ENCODE data around the gene PPM1L.

PPM1L gene

DNA sequence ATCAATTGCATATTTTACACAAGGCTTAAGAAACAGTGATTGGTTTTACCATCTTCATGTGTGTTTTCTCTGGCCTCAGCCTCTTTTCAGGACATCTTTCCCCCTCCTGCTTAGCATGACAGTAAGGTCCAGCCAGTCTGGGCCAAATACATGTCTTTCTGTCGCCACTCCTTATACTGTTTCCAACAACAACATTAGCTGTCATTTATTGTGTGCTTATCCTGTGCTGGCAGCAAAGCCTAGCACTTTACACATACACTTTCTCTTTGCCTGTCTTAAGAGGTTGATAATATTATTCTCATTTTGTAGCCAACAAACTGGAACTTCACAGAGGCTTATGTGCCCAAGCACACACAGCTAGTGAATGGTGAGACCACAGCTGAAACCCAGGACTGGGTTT, 311.3 kb downstream of the PPM1L start:
- ATAC-seq (no peak), DNase-seq (no peak)
- H3K4me1 Mint-ChIP-seq, result peaks cover 63% of the 10 kb centered on the region
- H3K4me3 Mint-ChIP-seq, result no peak overlapping the region
- no peaks in the 10 kb centered on the region for H3K9me3 Mint-ChIP-seq
- no peaks in the 10 kb centered on the region for H3K27me3 Mint-ChIP-seq
- peak overlapping the region; percentile 74 to 94 for H3K27ac Mint-ChIP-seq

DNA sequence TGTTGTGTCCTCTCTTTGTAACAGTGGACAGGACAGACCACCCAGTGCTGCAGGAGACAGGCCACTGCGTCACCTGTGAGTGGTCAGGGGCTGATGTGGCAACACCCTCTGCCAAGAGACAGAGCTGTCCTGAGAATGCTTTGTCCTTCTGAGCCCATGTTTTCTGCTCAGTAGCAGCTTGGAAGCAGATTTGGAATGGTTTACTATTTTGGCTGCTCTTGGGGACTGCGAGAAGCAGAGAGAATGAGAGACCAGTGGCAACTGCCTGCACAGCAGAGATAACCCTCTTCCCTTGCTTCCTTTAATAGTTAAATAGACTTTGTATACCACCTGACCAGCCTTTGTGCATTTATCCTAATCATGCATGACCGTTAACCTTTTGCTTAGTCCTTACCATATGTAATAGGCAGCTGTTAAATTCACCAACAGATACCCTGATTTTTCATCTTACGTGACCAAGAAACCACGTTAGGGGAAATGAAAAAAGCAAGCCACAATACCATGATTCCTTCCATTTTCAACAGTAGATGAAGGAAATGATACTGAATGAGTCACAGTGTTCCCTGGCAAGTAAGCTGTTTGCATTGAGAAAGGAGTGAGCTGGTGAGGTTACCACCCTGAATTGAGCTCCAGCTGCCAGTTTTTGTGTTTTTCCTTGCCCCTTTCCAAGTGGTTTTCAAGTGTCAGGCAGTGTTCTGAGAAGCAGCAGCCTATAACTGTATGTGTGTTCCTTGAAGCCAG, 313.6 kb downstream of the PPM1L start:
- peak in 1 of 2 donors; percentile 27 for DNase-seq
- peaks cover 77% of the 10 kb centered on the region for H3K4me1 Mint-ChIP-seq
- peak; percentile 82 for ATAC-seq

DNA sequence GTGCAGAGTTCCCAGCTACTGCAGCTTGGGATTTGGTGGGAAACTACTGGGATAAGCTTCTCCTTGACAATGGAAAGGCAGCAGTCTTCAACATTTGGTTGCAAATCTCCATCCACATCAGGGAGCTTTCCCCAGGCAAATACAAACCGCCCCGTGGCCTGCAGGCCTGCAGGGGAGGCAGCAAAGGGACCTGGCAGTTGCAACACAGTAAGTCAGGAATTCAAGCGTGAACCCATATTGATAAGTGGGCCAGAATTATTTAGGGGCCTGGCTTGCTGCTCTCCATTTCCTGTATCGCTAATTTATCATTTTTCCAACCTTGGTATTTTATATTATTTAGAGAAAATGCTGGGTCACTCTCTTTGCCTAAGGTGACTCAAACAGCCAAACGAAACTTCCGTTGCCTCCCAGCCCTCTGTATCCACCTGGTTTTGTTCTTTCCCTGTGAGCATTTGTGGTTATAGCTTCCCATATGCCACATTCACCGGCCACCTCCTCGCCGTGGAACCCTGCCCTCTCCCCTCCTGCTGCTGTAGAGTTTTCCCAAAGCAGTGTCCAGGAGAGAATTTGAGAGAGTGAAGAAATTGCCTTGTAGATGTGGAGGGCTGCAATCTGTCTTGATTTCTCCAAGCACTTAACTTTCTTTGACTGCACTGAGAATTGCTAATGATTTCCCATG, 314.4 kb downstream of the PPM1L start:
- peak overlapping the region; percentile 70 to 90 for H3K27ac Mint-ChIP-seq
- H3K9me3 Mint-ChIP-seq, result no peaks in the 10 kb centered on the region
- ATAC-seq (no peak), DNase-seq (no peak)
- peak overlapping the region; percentile 7 to 55 for H3K4me3 Mint-ChIP-seq
- H3K4me1 Mint-ChIP-seq, result peaks cover 77% of the 10 kb centered on the region
- H3K27me3 Mint-ChIP-seq, result no peaks in the 10 kb centered on the region

More for the DNA sequence above, 313.6 kb downstream of the PPM1L start:
- no peaks in the 10 kb centered on the region for H3K9me3 Mint-ChIP-seq
- H3K27me3 Mint-ChIP-seq, result no peaks in the 10 kb centered on the region
- peak overlapping the region in 1 of 2 donors; percentile 80 for H3K27ac Mint-ChIP-seq
- H3K4me3 Mint-ChIP-seq, result peak overlapping the region; percentile 5 to 27

DNA sequence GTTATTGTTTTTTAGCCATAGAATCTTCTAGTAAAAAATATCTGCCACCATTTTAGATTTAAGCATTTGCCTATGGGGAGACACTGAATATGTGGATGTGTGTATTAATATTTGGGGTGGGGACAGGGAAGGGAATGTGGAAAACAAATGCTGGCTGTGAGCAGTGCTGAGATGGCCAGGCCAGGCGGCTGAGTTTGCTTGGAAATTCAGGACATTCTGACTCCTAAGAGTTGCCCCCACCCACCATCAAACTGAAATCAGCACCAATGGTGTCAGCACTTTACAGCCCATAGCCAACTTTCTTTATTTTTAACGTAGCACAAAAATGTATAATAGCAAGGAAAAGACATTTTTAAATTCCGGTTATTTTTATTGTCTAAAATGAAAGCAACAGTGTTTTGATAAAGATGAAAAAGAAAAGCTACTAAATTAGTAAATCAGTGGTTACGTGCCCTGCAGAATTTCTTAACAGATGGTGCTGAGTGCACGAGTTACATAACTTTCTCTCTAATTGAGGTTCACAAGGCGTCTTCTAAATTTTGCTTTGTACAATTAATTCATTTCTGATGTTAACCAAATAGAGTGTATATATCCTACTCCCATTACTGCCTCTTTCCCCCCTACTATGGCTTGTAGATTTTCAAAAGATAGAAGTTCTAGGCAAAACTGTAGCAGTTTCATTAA, 315.1 kb downstream of the PPM1L start:
- H3K9me3 Mint-ChIP-seq, result no peaks in the 10 kb centered on the region
- DNase-seq, result no peak
- H3K4me1 Mint-ChIP-seq, result peaks cover 76% of the 10 kb centered on the region
- H3K4me3 Mint-ChIP-seq, result peak overlapping the region in 1 of 2 donors; percentile 55
- H3K27me3 Mint-ChIP-seq, result no peaks in the 10 kb centered on the region
- H3K27ac Mint-ChIP-seq, result peak overlapping the region; percentile 95 to 96
- no peak for ATAC-seq

DNA sequence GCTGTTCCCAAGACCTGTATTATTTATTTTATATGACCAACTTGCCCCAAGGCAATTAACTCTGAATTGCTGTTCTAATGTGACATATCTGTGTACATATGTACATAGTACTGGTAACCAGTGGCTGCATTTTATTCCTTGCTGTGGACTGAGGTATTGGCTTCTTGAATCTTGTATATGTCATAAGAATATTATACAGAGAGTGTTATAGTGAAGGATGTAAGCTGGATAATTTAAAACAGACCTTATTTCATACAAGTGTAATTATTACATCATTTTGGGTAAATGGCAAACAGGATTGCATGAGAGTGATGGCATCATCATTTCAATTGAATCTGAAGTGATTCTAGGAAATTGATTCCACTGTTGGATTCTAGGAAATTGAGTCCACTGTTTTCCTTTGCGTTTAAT, 316.2 kb downstream of the PPM1L start:
- ATAC-seq, result peak; percentile 59

DNA sequence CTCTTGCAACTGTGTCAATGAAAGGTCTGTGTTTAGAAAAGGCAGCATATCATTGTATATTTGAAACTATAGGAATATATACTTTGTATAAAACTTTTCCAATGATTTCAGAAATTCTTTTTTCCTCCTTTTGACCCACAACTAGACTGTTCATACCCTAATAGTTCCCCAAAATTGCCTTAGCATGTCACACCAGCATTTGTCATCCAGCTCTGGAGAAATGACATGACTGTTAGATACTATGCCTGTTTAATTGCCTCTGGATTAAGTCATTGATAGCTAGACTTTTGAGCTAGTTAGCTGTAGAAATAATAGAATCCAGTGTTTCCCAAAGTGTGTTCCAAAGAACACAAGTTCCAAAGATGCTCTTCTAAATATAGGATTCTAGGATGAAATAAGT, 316.7 kb downstream of the PPM1L start:
- DNase-seq (no peak), ATAC-seq (no peak)
- peak overlapping the region; percentile 95 to 96 for H3K27ac Mint-ChIP-seq
- no peaks in the 10 kb centered on the region for H3K9me3 Mint-ChIP-seq
- no peaks in the 10 kb centered on the region for H3K27me3 Mint-ChIP-seq
- peaks cover 70% of the 10 kb centered on the region for H3K4me1 Mint-ChIP-seq
- H3K4me3 Mint-ChIP-seq, result peak overlapping the region in 1 of 2 donors; percentile 41

More for the DNA sequence above, 316.2 kb downstream of the PPM1L start:
- Mint-ChIP-seq H3K9me3 (no peaks in the 10 kb centered on the region), H3K4me1 (peaks cover 71% of the 10 kb centered on the region), H3K27me3 (no peaks in the 10 kb centered on the region), H3K4me3 (peak overlapping the region in 1 of 2 donors; percentile 15), H3K27ac (peak overlapping the region; percentile 95 to 96)
- DNase-seq, result no peak

DNA sequence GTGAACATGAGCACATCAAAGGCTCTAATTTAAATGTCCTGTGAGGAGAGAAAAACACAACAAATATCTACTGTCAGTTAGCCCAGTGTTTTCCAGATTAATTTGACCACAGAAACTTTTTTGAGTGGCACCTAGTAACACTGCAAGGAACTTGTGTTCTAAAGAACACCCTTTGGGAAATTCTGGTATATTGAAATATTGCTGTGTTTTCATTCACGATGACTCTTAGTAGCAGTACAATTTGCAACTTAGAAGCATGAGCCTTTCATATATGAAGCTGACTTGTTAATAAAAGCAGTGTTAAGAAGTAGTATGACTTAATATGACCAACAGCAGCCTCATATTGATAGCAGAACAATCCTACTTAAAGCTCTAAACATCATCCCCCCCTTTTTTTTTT, 317.1 kb downstream of the PPM1L start:
- Mint-ChIP-seq H3K9me3 (no peaks in the 10 kb centered on the region), H3K27me3 (no peaks in the 10 kb centered on the region), H3K4me3 (peak overlapping the region in 1 of 2 donors; percentile 41), H3K4me1 (peaks cover 70% of the 10 kb centered on the region), H3K27ac (peak overlapping the region; percentile 95 to 96)
- DNase-seq (no peak), ATAC-seq (no peak)

DNA sequence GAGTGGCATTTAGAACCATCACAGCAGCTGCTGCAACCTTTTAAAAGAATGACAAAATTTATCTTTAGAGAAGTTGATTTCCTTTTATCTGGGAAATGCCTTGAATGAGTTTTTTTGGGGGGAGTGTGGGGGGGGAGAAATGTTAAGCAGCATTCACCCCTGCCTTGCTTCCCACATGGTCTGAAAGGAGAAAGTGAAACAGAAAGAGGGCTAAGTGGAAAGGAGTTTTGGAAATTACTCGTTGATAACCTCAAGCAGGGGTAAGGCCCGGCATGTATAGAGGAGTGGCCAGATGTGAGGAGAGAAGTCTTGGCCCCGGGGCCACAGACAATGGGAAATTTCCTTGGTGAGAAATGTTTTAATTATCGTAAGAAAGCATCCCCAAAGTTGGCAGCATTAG, 325.6 kb downstream of the PPM1L start:
- no peak for DNase-seq
- peaks cover 70% of the 10 kb centered on the region for H3K4me1 Mint-ChIP-seq
- no peaks in the 10 kb centered on the region for H3K27me3 Mint-ChIP-seq
- peak overlapping the region; percentile 55 to 86 for H3K27ac Mint-ChIP-seq
- peak overlapping the region; percentile 22 to 55 for H3K4me3 Mint-ChIP-seq
- ATAC-seq, result peak; percentile 83
- no peaks in the 10 kb centered on the region for H3K9me3 Mint-ChIP-seq

DNA sequence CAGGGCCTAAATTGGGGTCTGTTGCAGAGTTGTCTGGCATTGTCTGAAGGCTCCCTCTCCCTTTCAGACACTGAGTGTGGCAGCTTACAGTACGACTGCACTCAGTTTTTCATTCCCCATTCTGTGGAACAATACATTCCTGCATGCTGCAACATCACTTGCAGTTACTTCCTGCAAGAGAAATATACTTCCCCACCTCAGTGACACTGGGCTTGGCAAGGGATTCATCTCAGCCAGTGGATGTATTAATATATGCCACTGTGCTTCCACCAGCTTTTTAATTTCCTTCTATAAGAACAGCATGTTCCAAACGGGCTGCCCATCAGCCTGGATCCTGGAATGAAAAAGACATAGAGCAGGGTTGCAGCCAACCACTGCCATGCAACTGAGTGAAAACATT, 326.0 kb downstream of the PPM1L start:
- Mint-ChIP-seq H3K27ac (peak overlapping the region; percentile 55 to 58), H3K9me3 (no peaks in the 10 kb centered on the region), H3K27me3 (no peaks in the 10 kb centered on the region), H3K4me3 (peak overlapping the region in 1 of 2 donors; percentile 12), H3K4me1 (peaks cover 65% of the 10 kb centered on the region)
- no peak for DNase-seq
- peak; percentile 48 for ATAC-seq

DNA sequence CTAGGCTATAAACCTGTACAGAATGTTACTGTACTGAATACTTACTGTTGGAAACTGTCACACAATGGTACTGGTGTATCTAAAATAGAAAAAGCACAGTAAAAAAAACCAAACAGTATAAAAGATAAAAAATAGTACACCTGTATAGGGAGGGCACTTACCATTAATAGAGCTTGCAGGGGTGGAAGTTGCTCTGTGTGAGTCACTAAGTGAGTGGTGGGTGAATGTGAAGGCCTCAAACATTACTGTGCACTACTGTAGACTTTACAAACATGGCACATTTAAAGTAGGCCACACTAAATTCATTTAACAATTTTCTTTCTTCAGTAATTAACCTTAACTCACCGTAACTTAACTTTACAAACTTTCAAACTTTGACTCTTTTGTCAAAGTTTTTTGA, 327.1 kb downstream of the PPM1L start:
- no peaks in the 10 kb centered on the region for H3K27me3 Mint-ChIP-seq
- H3K4me1 Mint-ChIP-seq, result peaks cover 56% of the 10 kb centered on the region
- no peak overlapping the region for H3K27ac Mint-ChIP-seq
- no peak overlapping the region for H3K4me3 Mint-ChIP-seq
- H3K9me3 Mint-ChIP-seq, result no peaks in the 10 kb centered on the region
- DNase-seq (no peak), ATAC-seq (peak; percentile 53)

DNA sequence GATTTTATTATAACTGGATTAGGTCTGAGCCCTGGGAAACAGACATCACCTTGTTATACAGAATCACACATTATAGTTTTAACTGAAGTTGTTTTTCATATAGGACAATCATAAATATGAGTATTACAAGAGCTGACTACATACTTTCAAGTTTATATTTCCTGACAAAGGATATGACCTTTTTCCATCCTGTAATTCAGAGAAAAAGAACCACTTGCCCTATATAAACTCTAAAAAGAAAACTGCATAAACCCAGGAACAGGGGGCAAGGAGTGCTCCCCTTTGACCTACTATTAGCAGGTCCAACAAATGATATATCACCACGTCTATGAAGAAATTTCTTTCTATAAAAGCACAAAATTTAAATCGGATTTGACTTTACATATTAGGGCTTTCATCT, 328.2 kb downstream of the PPM1L start:
- H3K4me1 Mint-ChIP-seq, result peaks cover 49% of the 10 kb centered on the region
- no peaks in the 10 kb centered on the region for H3K9me3 Mint-ChIP-seq
- H3K4me3 Mint-ChIP-seq, result no peak overlapping the region
- DNase-seq, result no peak
- no peak for ATAC-seq
- H3K27ac Mint-ChIP-seq, result peak overlapping the region in 1 of 2 donors; percentile 40
- no peaks in the 10 kb centered on the region for H3K27me3 Mint-ChIP-seq

DNA sequence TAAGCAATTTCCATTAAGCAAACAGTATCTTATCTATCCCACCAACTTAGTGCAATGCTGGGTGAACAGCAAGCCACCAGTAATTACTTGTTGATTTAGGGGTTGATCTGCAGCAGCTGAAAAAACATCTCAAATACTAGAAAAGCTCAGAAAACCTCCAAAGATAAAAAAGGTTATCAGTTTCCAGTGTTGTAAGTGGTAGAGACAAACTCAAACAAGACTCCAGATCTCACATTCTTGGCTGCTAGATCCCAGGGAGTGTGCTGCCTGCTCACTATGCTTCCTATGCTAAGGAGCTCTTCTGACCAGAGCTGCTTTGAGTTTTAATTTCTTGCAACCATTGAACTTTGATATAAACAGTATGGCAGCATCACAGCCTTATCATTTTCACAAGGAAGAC, 337.9 kb downstream of the PPM1L start:
- Mint-ChIP-seq H3K4me3 (no peak overlapping the region), H3K27ac (no peak overlapping the region), H3K9me3 (no peaks in the 10 kb centered on the region), H3K27me3 (no peaks in the 10 kb centered on the region), H3K4me1 (no peaks in the 10 kb centered on the region)
- DNase-seq (no peak), ATAC-seq (no peak)

DNA sequence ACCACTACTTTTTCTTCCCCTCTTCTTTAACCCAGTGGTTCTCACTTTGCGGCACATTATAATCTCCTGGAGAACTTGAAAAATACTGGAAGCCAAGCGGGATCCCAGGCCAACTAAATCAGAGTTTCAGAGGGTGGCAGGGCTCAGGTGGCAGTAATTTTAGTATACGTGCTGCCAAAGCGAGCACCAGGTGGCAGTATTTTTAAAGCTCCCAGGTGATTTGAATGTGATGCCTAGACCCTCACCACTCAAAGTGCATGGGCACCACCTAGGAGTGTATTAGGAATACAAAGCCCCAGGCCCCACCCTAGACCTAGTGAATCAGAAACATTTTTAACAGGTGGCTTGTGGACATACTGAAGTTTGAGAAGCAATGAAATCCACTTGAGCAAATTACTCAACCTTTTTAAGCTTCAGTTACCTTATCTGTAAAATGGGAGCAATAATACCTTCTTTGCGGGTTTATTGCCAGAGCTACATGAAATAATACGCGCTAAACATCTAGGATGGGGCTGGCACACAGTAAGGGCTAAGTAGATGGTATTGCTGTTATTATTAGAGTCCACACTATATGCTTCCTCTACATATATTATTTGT, 340.8 kb downstream of the PPM1L start:
- ATAC-seq, result peak; percentile 62
- Mint-ChIP-seq H3K4me1 (peaks cover 8% of the 10 kb centered on the region), H3K4me3 (no peak overlapping the region), H3K27ac (no peak overlapping the region), H3K9me3 (no peaks in the 10 kb centered on the region), H3K27me3 (peaks cover 11% of the 10 kb centered on the region)
- peak in 1 of 2 donors; percentile 21 for DNase-seq

DNA sequence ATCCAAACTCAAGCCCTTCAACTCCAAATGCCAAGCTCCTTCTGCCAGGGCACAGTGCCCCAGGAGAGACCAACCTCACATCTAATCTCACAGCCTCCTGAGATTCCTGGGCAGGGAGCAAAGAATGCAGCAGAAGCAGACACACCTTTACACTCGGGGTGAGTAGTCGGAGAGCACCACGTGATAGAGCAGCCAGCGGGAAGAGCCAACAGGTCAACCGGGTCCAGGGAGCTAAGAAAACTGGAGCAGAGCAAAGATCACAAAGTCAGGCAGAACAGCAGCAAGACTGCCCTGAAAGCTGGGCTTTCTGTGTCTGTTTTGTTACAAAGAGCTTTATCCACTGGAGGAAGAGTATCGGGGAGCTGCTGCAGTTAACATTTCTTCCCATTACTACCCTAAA, 345.0 kb downstream of the PPM1L start:
- H3K27me3 Mint-ChIP-seq, result peaks cover 37% of the 10 kb centered on the region
- H3K27ac Mint-ChIP-seq, result no peak overlapping the region
- H3K9me3 Mint-ChIP-seq, result no peaks in the 10 kb centered on the region
- H3K4me1 Mint-ChIP-seq, result peaks cover 32% of the 10 kb centered on the region
- DNase-seq (no peak), ATAC-seq (no peak)
- no peak overlapping the region for H3K4me3 Mint-ChIP-seq

DNA sequence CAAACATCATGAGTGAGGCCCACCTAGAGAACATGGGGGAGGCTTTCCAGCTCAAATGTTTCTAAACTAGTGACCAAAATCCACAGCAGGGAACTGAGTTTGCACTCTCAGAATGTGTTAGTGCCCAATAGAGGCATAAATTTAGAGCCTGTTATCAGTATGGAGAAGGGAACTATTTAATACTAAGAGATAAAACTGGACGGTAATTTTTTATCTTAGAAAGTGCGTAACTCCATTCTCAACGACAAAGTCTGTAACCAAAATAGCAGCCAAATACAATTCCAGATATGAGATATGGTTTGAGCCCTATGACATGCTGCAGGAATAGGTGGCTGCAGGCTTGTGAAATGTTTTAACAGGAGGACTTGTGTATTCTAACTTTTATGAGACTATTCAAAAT, 345.6 kb downstream of the PPM1L start:
- no peak for ATAC-seq
- Mint-ChIP-seq H3K27me3 (peaks cover 40% of the 10 kb centered on the region), H3K4me1 (peaks cover 32% of the 10 kb centered on the region), H3K4me3 (no peak overlapping the region), H3K27ac (no peak overlapping the region), H3K9me3 (no peaks in the 10 kb centered on the region)
- no peak for DNase-seq
